ENCODE results near the gene SLC9A9. TPM values are rescaled to one million over a fixed set of nuclear protein-coding genes. Genes with fewer than 3 reads are reported as not detected.

The SLC9A9 gene
- polyA plus RNA-seq, 1 of the 3 experiments (the other 2 are of a cell fraction), result 0.05 TPM

GRCh38 chr3:143643905-143644304 lies 204.4 kb downstream of the SLC9A9 start:
- Histone ChIP-seq H3K36me3 (replicated peaks in 1 of 2; ENCODE audit: control insufficient read depth in 1 of 2, insufficient read depth in 2 of 2, low read length in 1 of 2) (no peaks in the 10 kb centered on the region), H3K27ac (ENCODE audit: low read depth in 2 of 2, low read length in 1 of 2) (no peak overlapping the region), H3K4me3 (ENCODE audit: low read depth in 2 of 2, low read length in 1 of 2) (no peak overlapping the region), H3K4me1 (ENCODE audit: control insufficient read depth in 1 of 2, insufficient read depth in 2 of 2, low read depth in 1 of 2, low read length in 1 of 2) (no peaks in the 10 kb centered on the region; a peak in 1 of 4 replicates), H3F3A (replicated peaks; ENCODE audit: insufficient read depth) (no peaks in the 10 kb centered on the region), H3K9me2 (no peaks in the 10 kb centered on the region), H3K9ac (no peak overlapping the region), H2AFZ (ENCODE audit: low read depth) (no peak overlapping the region), H3K27me3 (ENCODE audit: insufficient read depth) (no peaks in the 10 kb centered on the region), H4K20me1 (ENCODE audit: insufficient read depth) (no peaks in the 10 kb centered on the region), H3K9me3 (no peaks in the 10 kb centered on the region), H3K79me2 (ENCODE audit: insufficient read depth) (no peaks in the 10 kb centered on the region), H3K4me2 (no peak overlapping the region)
- no peak for TF ChIP-seq RXRA (IDR thresholded peaks at IDR 0.05; ENCODE audit: borderline replicate concordance, low read depth)
- TF ChIP-seq EP300 (IDR thresholded peaks at IDR 0.05; ENCODE audit: borderline replicate concordance in 1 of 2, low read depth in 1 of 2, low read length in 1 of 2), result no peak
- no peak for TF ChIP-seq EZH2phosphoT487 (IDR thresholded peaks at IDR 0.05; ENCODE audit: borderline replicate concordance, low read depth)
- no peak for TF ChIP-seq RCOR1 (IDR thresholded peaks at IDR 0.05; ENCODE audit: low read length)
- no peak for TF ChIP-seq NRF1 (IDR thresholded peaks at IDR 0.05; ENCODE audit: low read depth, low read length)
- TF ChIP-seq IRF3 (IDR thresholded peaks at IDR 0.05; ENCODE audit: low read depth, low read length), result no peak
- no peak for TF ChIP-seq REST (IDR thresholded peaks at IDR 0.05; ENCODE audit: low read depth, low read length)
- TF ChIP-seq ELF1 (IDR thresholded peaks at IDR 0.05), result no peak
- TF ChIP-seq, protein P1, sequence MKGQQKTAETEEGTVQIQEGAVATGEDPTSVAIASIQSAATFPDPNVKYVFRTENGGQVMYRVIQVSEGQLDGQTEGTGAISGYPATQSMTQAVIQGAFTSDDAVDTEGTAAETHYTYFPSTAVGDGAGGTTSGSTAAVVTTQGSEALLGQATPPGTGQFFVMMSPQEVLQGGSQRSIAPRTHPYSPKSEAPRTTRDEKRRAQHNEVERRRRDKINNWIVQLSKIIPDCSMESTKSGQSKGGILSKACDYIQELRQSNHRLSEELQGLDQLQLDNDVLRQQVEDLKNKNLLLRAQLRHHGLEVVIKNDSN (IDR thresholded peaks at IDR 0.05; ENCODE audit: borderline replicate concordance, low read depth), result no peak
- TF ChIP-seq SMC3 (IDR thresholded peaks at IDR 0.05; ENCODE audit: low read depth, low read length), result no peak
- TF ChIP-seq NFIC (IDR thresholded peaks at IDR 0.05; ENCODE audit: borderline replicate concordance), result no peak
- no peak for TF ChIP-seq GATA2 (CRISPR knock-in tag; IDR thresholded peaks at IDR 0.05)
- TF ChIP-seq FOXJ3 (CRISPR knock-in tag; IDR thresholded peaks at IDR 0.05), result no peak
- TF ChIP-seq PBX3 (IDR thresholded peaks at IDR 0.05), result no peak
- POLR2A ChIA-PET, result no interaction called here
- no peak for DNase-seq
- CTCF ChIA-PET, result interaction anchor here (1.0 to 1.6 kb wide), 2 partner anchors 11 to 78 kb away, joined by 3 to 5 read pairs; no protein-coding TSS in a partner anchor
- whole genome bisulfite sequencing (ENCODE audit: low lambda C conversion rate), result 13% methylated on average over 1 of the region's 1 CpG

All from SK-N-SH (cell line).